NOMO-1 treated with DMSO at 0.1 percent for 48 hours (cell line): ENCODE results near the gene KLF7.

ENCODE experiments used
- DNase-seq: peaks from one replicate; lab custom pipeline; 2025; ENCODE audit not compliant: unreplicated experiment; lab: John Stamatoyannopoulos, UW

The KLF7 gene

DNA sequence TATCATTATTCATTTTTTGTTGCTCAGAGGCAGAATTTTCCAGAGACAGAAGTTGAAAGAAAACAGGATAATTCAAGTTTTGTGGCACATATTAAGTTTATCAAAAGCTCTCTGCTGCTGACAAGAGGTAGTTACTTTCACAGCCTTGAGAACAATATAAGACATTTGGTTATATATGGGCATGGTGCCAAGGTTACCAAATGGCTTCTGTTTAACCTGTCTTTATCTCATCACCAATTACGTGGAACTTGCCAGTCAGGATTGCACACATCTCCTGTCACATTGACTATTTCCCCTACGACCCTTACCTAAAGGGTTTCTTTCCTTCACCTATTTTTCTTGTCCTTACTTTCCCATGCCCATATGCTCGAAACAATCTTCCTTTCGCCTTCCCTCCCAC, 35.9 kb downstream of the KLF7 start:
- DNase-seq = no peak

DNA sequence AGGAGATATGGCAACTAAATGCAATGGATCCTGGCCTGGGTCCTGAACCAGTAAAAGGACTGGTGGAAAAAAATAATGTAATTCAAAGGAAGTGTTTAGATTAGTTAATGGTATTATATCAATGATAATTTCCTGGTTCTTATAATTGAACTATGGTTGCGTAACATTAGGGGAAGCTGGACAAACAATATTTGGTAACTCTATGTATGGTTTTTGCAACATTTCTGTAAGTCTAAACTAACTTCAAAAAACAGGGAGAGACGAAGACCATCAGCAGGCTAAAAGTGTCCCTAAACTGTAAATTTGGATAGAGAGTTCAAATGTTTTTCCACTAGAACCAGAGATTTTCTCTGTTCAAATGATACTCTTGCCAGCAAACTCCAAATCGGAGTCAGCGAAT, 36.9 kb downstream of the KLF7 start:
- DNase-seq = peak; percentile 56

DNA sequence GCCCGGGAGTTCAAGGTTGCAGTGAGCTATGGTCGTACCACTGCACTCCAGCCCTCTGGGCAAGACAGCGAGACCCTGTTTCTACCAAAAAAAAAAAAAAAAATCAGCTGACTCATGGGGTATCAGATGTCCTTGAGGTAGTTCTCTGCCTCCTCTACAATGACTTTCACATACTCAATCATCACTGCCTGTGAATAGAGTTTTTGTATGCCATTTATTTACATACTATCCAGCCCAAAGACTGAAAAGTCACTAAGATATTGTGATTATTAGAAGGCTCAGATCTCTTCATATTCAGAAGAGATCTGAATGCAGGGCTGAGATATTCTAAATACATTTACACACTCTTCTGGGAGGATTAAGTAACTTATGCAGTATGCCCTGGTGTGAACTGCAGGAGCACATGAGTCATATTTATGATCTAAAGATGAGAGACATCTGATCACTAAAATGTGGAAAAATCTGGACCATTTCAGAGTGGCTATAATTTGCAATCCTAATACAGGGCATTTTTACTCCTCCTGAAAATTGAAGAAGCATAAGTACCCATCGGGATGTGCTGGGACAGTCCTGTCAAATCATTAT, 38.9 kb downstream of the KLF7 start:
- DNase-seq = no peak

DNA sequence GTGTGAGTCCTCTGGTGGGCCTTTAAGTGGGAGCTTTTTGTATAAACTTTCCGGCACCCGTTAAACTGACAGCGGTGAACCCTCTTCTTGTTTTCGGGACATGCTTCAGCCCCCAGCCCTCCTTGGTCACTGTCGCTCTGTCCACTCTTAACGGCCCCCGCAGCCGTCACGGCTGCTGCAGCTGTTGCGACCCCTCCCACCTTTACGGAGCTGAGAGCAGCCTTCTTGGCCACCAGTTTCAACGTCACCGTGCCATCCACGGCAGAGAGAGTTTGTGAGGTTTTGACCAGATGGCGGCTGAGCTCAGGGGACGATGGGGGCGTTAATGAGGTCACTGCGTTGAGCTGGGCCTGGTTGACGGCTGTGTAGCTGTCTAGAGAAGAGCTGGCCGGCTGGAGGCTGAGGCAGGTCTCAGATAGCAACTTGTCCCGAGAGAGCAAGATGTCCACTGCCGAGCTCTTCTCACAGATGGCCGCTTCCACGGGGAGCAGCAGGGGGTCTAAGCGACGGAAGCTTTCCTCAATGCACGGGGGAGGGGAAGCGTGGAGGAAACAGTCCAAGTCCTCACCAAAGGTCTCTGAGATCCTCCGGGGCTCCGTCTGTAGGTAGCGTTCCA, 41.9 kb downstream of the KLF7 start:
- DNase-seq = no peak

DNA sequence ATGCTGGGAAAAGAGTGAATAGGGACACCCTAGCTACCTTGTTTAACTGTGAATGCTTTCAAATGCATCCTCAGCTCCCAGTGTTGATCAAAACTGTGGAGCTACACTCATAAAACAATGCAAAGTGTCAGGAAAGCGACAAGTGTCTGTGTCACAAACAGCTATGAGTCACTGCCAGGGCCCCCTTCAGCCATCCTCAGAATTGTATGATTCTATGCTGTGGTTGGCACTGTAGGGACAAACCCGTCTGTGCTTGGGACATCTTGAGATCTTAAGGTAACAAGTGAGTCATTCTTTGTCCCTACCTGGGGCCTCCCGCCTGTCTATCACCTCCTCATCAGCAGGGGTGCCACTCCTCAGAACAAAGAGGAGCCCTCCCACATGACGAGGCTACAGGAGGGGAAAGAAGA, 42.4 kb downstream of the KLF7 start:
- no peak for DNase-seq

DNA sequence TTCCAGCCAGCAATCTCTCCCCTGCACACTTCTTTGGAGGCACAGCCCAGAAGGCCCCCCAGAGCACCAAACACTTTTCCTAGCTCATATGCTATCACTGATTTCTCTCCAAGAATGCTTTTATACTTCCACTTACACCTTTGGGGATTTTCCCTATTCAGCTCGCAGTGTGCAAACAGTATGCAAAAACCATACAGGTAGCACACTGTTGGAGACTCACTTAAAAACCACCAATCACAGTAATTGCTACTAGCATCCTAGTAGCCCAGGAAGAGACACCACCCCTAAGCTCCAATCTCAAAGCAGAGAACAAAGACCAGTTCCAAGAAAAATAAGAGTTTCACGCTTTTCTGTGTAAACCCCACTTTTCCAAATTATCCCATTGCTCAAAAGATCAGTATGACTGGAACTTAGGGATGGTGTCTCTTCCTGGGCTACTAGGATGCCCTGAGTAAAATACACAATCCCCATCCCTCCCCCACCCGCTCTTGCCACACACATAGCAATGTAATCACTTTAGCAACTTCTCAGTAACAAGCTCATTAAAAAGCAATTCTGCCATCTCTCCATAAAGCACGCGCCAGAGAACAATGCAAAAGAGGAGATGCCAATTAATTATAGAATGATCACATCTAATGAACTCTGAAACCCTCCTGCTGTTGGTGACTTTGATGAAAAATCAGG, 43.0 kb downstream of the KLF7 start:
- DNase-seq = no peak

DNA sequence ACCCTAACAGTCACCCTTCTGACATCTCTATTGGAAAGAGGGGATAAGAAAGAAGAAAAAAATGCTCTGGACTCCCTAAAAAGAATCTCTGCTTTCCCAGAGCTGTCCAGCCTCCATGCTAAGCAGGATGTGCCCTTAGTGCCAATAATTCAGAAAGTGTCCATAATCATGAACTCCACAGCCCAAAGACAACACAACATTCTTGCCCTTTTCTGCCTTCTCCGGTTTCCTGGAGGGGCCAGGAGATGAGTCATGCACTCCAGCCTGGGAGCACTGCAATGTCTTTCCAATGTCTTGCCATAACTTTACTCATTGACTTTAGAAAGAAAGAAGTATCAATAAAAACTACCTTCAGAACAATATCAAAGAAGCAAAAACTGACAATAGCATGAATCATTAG, 44.0 kb downstream of the KLF7 start:
- DNase-seq = no peak

DNA sequence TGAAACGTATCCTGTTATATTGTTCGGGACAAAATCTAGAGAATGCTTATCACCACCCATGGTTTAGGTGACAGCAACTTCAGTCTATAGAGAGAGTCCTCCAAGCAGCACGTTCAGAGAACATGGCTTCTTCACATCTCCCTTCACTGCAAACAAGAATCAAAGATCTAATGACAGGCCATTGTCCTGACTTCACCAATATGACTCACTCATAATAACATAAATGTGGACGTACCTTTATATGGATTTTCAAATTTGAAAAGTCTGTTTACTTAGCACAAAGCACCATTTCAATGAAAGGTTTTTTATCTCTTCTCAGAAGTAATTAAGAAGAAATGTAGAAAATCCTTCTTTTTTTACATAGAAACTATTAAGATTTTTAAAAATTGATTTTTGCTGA, 46.7 kb downstream of the KLF7 start:
- DNase-seq = no peak

DNA sequence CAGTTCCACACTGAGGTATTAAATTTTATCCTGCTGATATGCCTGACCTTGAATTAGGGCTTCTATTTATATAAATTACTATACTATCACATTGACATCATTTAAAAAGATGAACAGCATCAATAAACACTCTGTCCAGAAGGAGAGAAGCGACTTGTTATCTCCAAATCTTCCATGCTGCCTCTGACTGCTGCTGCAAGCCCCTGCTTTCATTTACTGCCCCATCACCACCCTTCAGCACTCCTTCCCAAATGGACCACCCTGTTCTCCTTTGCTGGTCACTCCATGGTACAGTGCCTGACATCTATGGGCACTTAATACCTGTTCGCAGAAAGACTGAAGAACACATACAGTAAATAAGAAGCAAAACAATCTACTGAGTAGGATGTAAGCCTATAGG, 48.1 kb downstream of the KLF7 start:
- no peak for DNase-seq

DNA sequence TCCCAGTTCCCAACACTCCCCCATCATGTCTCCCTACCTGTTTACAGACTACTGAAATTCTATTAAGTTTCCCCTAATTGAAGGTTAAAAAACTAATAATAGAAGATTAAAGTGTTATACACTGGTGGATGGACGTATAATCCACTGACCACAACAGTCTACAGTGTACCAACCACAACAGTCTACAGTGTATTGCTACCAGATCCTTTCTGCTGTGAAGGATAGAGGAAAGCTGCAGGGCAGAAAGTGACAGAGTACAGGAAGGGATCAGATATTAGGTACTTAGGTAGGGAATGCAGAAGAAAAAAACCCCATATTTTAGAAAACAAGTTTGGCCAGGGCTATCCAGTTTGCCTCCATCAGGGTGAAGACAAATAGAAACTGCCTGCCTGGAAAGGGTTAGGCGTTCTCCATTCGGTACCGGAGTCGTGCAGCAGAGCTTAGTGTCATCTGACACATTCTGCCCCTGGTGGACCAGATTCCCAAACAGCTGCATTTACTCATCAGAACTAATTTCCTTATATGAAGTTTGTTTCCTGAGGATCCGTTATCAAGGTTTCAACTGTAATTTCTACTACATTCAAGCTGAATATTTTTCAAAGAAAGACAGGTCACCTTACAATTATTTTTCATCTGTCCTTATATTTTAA, 49.9 kb downstream of the KLF7 start:
- no peak for DNase-seq

DNA sequence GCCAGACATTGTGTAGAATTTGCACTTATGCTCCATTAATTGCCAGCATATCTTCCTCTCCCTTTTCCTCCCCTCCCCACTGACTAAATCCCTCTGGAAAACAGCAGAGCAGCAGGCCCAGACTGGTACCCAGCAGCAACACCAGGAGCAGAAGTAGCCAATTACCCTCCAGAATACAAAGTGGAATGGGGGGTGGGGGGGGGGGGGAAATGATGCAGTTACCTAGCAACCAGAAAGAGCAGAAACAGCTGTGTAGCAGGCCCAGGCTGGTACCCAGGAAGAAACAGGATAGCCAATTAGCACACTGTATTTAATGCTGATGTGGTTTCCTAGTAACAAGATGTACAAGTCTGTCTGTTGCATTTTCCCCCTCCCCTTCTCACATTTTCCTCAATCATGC, 52.3 kb downstream of the KLF7 start:
- no peak for DNase-seq

DNA sequence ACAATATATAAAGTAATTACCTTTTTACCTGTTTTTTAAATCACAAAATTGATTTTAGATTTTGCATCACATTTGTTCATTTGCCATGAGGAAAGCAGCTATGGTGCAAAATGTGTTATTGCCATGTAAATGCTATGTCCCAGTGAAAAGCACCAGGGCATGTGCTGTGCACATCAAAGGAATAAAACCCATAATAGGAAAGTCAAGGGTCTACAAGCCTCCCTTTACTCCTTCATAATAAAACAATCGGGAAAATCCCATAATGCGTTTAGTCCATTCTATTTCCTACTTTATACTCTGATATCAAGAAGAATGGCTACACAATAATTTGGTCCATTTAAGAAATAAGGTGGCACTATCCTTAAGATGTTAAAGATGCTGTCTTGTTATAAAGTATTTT, 53.0 kb downstream of the KLF7 start:
- DNase-seq = no peak

DNA sequence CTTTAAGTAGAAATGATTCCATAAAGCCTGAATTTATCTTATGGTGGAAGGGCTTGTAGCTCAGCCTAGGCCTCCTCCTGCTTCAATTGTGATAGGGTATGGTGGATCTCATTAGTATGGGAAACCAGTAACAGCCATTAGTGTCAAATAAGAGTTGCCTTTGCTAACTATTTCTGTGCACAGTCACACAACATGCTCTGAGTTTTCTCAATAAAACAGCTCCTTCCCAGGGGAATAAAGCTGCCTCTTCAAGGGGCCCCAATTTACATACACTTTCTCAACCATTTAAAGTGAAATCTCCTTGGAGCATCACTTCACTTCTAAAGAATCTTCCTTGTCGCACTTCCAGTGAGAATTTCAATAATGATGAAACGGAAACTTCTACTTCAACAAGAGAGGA, 53.4 kb downstream of the KLF7 start:
- no peak for DNase-seq

DNA sequence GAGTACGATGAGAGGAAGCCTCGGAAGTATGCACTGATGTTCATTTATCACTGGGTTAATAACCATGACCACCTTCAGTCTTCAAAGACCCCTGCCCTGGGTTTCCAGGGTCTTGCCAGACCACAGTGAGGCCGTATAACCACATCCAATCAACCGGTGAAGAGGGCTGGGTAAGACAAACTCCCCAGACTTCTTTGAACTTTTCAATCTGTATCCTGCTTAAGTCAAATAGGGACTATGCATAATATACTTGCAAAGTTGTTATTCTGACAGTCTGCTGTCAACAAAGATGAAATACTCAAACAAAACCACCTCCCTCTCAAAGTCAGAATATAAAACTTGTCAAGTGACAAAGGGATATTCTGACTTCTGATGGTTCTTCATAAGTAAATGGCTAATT, 54.0 kb downstream of the KLF7 start:
- no peak for DNase-seq

DNA sequence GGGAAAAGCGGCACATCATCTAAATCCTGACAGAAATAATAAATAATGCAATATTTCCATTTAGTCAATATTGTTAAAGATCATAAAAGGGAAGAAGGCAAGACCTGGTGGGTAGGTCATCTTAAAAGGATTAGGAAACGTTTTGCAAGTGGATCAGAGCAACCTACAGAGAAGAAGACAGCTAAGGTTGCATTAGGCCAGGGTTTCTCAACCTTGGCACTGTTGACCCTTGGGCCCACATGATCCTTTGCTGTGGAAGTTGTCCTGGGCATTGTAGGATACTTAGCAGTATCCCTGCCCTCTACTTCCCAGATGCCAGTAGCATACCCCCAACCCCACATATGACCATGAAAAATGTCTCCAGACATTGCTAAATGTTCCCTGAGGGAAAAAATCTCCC, 55.0 kb downstream of the KLF7 start:
- DNase-seq = no peak

DNA sequence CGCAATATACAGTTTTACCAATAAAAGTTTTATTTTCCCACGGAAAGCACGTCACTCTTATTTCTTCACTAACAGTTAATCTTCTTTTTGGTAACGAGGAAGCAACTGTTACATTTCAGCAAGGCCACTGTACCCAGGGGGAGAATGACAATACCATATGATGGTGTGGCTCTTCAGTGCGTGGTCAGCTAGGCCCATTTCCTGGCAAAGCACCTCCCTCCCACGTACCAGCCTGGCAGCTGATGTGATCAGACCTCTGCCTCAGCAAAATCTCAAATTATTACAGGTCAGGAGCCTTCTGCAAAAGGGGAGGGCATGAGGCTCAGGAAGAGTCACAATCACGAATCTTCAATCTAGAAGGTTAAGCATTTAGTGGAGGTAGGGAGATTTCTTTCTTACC, 55.4 kb downstream of the KLF7 start:
- no peak for DNase-seq

DNA sequence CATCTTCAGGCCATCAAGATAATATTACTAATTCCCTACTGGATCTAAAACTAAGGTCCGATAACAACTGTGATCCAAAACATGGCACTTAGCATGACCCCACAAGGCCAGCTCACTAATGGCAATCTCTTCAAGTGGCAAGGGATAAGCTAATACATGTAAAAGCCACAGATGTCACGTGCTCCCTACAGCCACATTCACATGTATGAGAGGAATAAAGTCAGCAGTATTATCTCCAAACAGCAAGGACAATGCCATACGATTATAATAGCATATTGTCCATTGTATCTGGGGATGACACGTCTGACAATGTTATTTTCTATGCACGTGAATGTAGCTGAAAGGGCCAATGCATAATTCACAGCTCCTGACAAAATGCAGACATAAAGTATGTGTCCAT, 56.0 kb downstream of the KLF7 start:
- no peak for DNase-seq

DNA sequence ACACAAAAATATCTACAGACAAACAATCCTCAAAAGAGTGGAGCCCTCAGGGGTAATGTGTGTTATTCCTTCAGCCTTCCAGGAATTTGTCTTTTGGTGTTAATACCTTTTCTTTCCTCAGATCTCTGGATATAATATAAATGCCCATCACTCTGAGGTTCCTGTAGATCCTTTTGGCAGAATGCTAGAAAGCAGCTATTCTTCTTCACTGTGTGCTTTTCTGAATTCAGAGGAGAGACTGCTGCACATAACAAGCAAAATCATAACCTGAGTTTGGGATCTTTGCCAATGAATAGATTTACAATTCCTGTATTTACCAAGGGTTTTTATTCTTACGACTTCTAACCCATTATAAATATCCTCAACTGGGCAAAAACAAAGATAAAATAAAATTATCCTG, 57.3 kb downstream of the KLF7 start:
- DNase-seq = no peak

DNA sequence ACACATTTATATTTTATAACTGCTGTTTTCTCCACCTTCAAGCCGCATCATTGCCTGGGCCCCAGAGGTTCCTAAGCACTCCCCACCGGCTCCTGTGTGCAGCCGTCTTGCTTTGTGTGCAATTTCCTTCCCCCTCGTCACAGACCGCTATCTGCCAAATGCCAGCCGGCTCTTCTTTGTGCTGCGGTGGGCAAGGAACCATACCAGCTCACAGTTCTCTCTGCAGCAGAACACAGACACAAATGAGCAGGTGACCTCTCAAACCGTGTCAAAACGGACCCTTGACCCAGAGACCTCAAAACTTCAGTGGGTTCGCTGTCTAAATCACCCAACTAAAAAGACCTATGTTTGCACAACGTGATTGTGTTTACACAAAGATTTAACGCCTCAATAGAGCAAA, 58.2 kb downstream of the KLF7 start:
- DNase-seq = no peak

DNA sequence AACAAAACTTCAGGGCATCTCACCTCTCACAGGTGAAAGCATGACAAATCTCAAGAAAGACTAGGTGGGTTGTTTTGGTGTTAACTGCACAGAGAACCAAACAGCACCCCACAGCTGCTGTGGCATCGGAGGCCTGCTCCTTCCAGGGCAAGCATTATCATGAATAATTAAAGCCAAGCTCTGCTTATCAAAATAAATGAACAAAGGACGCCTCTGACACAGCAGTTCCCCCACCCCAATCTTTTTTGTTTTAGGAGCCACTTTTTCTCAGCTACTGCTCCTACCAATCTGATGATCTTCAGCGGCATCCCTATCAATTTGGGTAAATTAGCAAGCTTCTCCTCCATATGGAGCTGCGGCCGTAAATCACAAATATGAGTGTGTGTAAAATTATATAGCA, 58.6 kb downstream of the KLF7 start:
- DNase-seq = no peak

DNA sequence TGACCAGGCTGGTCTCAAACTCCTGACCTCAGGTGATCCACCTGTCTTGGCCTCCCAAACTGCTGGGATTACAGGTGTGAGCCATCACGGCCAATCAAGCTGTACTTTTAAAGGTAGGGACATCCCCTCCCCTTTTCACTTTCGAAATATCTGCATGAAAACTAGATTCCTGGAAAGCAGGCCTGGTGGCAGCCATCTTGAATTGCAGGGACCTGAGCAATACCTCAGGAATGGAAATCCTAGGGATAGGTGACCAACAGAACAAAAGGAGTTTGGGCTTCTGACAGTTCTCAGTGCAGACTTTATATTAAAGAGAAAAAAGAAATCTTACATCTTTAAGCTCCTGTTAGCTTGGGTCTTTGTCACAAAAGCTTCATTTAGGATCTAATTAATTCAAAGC, 62.6 kb downstream of the KLF7 start:
- no peak for DNase-seq

DNA sequence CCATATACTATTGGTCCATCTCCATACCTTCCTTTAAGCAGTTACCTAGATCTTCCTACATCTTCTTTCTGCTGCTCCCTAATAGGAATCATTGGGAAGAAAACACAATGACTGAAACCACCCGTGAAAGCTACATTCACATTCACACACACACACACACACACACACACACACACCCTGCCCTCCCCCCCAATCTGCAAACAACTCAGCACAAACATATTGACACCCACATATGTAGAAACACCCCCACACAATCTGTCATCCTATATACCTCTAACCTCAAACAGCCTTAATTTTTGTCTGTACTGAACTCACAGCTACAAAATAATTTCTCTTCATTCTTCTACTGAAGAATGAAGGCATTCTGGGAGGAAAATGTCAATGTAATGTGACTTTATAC, 63.8 kb downstream of the KLF7 start:
- no peak for DNase-seq
